ENCODE results near the gene CKAP4. TPM values are rescaled to one million over a fixed set of nuclear protein-coding genes. Genes with fewer than 3 reads are reported as not detected.

CKAP4 gene
- total and polyA plus RNA-seq, 2 experiments from 2014 or later = 32.3 to 58.8 TPM

- Mint-ChIP-seq H3K4me1 (peaks cover 8% of the 10 kb centered on the region; the same call in 2 of the 3 replicates), H3K27ac (no peak overlapping the region), H3K36me3 (ENCODE audit: low read depth) (peaks cover 25% of the 10 kb centered on the region), H3K4me3 (no peak overlapping the region), H3K9me3 (peaks cover 5% of the 10 kb centered on the region; the same call in 2 of the 3 replicates), H3K27me3 (ENCODE audit: insufficient read depth, low read depth, poor library complexity) (peaks cover 10% of the 10 kb centered on the region)
- TF ChIP-seq ZNF114 (CRISPR knock-in tag; IDR thresholded peaks at IDR 0.05) = no peak
- TF ChIP-seq ETS1 (IDR thresholded peaks at IDR 0.05) = no peak
- no peak for TF ChIP-seq NANOG (IDR thresholded peaks at IDR 0.05; ENCODE audit: borderline replicate concordance)
- no peak for TF ChIP-seq ZNF462 (CRISPR knock-in tag; IDR thresholded peaks at IDR 0.05)
- TF ChIP-seq POLR2AphosphoS5 (IDR thresholded peaks at IDR 0.05; ENCODE audit: low read depth) = no peak
- TF ChIP-seq JUNB (IDR thresholded peaks at IDR 0.05; ENCODE audit: unreplicated experiment) = no peak
- TF ChIP-seq EZH2 (IDR thresholded peaks at IDR 0.05; ENCODE audit: low read depth, unreplicated experiment) = no peak
- Histone ChIP-seq H3K79me2 (replicated peaks; ENCODE audit: insufficient read depth) (no peaks in the 10 kb centered on the region; the same call in 1 of the 2 replicates), H3K27ac (ENCODE audit: low read depth) (no peak overlapping the region), H3K36me3 (ENCODE audit: insufficient read depth) (no peaks in the 10 kb centered on the region; the same call in 1 of the 2 replicates), H3K4me1 (ENCODE audit: insufficient read depth) (no peaks in the 10 kb centered on the region), H3F3A (replicated peaks; ENCODE audit: low read depth) (no peaks in the 10 kb centered on the region), H3K4me2 (no peak overlapping the region), H3K4me3 (no peak overlapping the region), H4K20me1 (replicated peaks; ENCODE audit: insufficient read depth) (no peaks in the 10 kb centered on the region; the same call in 1 of the 2 replicates), H3K9me2 (ENCODE audit: insufficient read depth) (no peaks in the 10 kb centered on the region), H2AFZ (no peak overlapping the region), H3K27me3 (ENCODE audit: insufficient read depth) (no peaks in the 10 kb centered on the region)
- ATAC-seq (no peak), DNase-seq (ENCODE audit: low spot score) (no peak)
Observed at GRCh38 chr12:106234449-106234848, 13.4 kb downstream of the CKAP4 start.
